ENCODE measurements around the gene TBC1D16.

- TF ChIP-seq CTCF (IDR thresholded peaks at IDR 0.05), result no peak
- TF ChIP-seq POLR2A (IDR thresholded peaks at IDR 0.05), result no peak
Observed at GRCh38 chr17:79941088-79942010, 94.3 kb downstream of the TBC1D16 start.

All from right lobe of liver (tissue), 4 donors.